Left colon (tissue), 2 donors: ENCODE results near the gene NHEJ1. TPM values are rescaled to one million over a fixed set of nuclear protein-coding genes. Genes with fewer than 3 reads are reported as not detected.
A peak's percentile ranks its signal among the peaks of the same experiment; 100 is the strongest.
"Not testable (repeated sequence)": the region's sequence is repeated elsewhere in the genome, so short reads cannot be mapped to it uniquely, and the experiment has no call there.

ENCODE experiments used
- ATAC-seq: fragments of 200-7000 bp; cut with Tn5 transposase; one replicate; pipeline ENCODE4 v1.9.1; 2020; ENCODE audit warnings: mild to moderate bottlenecking, moderate library complexity
- DNase-seq, 2 donors: peaks; one replicate each; pipeline ENCODE4 v3.0.0-alpha.2; 2020
- intact Hi-C, 2 donors: fragments of 100-400 bp; cut with DNase I in 1 of 2; cut with micrococcal nuclease in 1 of 2; formaldehyde crosslinking; loops; one replicate each; pipeline versions ENCODE4 v1.11.2 to v1.14.0; 2022; cut with DNase I, micrococcal nuclease
- long read RNA-seq: library from polyadenylated mRNA; unstranded; transcript quantifications from one replicate; pipeline ENCODE4 v2.0.0, GENCODE V29; 2021
- total RNA-seq, 2 donors: library from RNA; stranded (reverse); fragmentation: NEBNext Ultra II Directional; extraction: Animal tissue kit (Norgen Biotek cat#: 25700); gene quantifications; one replicate each; pipeline ENCODE4 v1.2.1, GENCODE V29; 2021
- donor health status: DM: no; HTN: no; CAD: no.
- donor health status: DM: yes; HTN: yes; CAD: no.

NHEJ1 gene, protein sequence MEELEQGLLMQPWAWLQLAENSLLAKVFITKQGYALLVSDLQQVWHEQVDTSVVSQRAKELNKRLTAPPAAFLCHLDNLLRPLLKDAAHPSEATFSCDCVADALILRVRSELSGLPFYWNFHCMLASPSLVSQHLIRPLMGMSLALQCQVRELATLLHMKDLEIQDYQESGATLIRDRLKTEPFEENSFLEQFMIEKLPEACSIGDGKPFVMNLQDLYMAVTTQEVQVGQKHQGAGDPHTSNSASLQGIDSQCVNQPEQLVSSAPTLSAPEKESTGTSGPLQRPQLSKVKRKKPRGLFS
- total RNA-seq = 10 to 100 TPM; 45.4 to 56.1 TPM
- long read RNA-seq, transcript NHEJ1-201 (8 exons, 2,094 nt) = major isoform, 32 of 47 reads
- long read RNA-seq, partial matches to known transcripts = 1 of 47 reads
- long read RNA-seq, other reads (novel, unspliced or antisense) = 14 of 47 reads

GRCh38 chr2:219160186-219161017, at the start of gene NHEJ1:
Gene NHEJ1 (minus strand): TSS chr2:219160815. CDS start chr2:219158362, 2,453 bp downstream.
- ATAC-seq = peak; percentile 96
- peak; percentile 98 to 99 for DNase-seq
- intact Hi-C loops = loop anchor here (2.0 to 10.0 kb wide), 2 partner anchors 134 to 138 kb away; no protein-coding TSS in a partner anchor

GRCh38 chr2:219209236-219210195, 48.9 kb upstream of the NHEJ1 start:
- ATAC-seq (no peak), DNase-seq (no peak)
- intact Hi-C loops = no loop called here

GRCh38 chr2:219207884-219208740, 47.5 kb upstream of the NHEJ1 start:
- ATAC-seq (no peak), DNase-seq (no peak)
- intact Hi-C loops = no loop called here

DNA sequence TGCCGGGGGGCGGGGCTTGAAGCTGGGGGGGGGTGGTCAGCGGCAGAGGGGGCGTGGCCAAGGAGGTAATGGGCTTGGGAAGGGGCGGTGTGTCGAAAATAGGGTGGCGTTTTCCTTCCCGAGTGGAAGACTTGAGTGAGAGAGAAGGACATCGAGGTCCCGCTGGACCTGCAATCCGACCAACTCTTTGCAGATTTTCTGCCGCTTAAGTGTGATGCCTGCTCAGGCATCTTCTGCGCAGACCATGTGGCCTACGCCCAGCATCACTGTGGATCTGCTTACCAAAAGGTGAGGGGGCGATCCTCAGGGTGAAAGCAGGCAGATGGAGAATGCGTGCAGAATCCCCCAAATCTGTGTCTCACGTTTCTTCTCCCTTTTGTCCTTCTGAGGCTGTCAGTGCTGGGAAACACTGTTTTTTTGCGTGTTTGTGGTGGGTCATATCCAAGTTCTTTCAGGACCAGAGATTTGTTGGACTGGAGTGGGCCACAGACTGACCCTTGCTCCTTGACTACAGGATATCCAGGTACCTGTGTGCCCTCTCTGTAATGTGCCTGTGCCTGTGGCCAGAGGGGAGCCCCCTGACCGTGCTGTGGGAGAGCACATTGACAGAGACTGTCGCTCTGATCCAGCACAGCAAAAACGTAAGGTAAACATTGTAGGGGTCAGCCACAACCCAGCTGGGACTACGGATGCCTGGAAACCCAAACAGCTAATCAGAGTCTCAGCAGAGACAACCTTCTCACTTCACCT, 46.7 kb upstream of the NHEJ1 start:
- DNase-seq (no peak), ATAC-seq (no peak)
- intact Hi-C loops = no loop called here

GRCh38 chr2:219206328-219207133, 45.9 kb upstream of the NHEJ1 start, which contains the start of gene ZFAND2B:
Gene ZFAND2B (plus strand): TSS chr2:219206782. CDS start chr2:219206988, 206 bp downstream.
- DNase-seq (peak; percentile 94 to 97), ATAC-seq (peak; percentile 95)
- intact Hi-C loops = no loop called here

DNA sequence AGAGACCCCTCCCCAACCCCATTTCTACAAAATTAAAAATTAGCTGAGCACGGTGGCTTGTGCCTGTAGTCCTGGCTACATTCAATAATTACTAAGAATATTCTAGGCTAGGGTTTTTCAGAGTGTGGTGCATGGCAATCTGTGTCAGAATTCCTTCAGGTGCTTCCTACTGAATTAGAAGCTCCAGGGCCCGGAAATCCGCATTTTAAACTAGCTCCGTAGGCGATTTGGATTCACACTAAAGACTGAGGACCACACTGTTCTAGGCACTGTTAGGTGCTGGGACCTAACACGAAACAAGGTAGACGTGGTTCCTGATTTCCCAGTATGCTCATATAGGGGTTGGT, 45.3 kb upstream of the NHEJ1 start:
- ATAC-seq (no peak), DNase-seq (no peak)
- intact Hi-C loops = no loop called here

GRCh38 chr2:219205165-219205538, 44.5 kb upstream of the NHEJ1 start:
- no peak for ATAC-seq
- intact Hi-C loops = no loop called here
- no peak for DNase-seq

GRCh38 chr2:219204425-219205164, 44.0 kb upstream of the NHEJ1 start:
- intact Hi-C loops = no loop called here
- DNase-seq = no peak
- ATAC-seq = no peak

GRCh38 chr2:219201331-219201730, 40.7 kb upstream of the NHEJ1 start:
- intact Hi-C loops = not testable (repeated sequence)

GRCh38 chr2:219200502-219201326, 40.1 kb upstream of the NHEJ1 start:
- DNase-seq, ATAC-seq, intact Hi-C loops: not testable (repeated sequence)

More at GRCh38 chr2:219201331-219201730, 40.7 kb upstream of the NHEJ1 start:
- not testable (repeated sequence) for DNase-seq, ATAC-seq

DNA sequence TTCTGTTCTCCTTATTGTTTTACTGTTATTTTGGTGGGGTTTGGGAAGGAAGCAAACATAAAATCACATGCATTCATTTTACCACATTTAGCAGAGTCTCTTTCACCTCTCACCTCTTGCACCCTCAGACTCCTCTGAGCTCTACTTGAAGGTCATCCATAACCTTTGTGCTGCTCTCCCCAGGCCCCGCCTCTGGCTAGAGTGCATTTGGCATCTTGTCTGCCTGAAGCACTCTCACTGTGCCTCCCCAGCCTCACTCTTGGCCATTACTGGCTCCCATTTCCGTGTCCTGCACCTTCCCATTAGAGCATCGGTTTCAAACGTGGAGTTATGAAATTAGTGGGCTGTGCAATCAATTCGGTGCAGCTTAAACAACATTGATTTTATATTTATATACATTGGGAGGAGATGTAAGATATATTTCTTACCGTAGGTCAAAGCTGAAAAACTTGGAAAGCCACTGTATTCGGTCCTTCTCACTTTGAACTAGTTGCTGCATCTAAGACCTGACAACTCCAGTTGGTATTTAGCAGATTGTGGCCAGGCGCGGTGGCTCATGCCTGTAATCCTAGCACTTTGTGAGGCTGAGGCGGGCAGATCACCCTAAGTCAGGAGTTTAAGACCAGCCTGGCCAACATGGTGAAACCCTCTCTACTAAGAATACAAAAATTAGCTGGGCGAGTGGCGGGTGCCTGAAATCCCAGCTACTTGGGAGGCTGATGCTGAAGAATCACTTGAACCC, 39.0 kb upstream of the NHEJ1 start:
- ATAC-seq (no peak), DNase-seq (no peak)
- intact Hi-C loops = no loop called here

GRCh38 chr2:219198974-219199373, 38.4 kb upstream of the NHEJ1 start:
- no peak for ATAC-seq
- intact Hi-C loops = no loop called here
- DNase-seq = no peak

DNA sequence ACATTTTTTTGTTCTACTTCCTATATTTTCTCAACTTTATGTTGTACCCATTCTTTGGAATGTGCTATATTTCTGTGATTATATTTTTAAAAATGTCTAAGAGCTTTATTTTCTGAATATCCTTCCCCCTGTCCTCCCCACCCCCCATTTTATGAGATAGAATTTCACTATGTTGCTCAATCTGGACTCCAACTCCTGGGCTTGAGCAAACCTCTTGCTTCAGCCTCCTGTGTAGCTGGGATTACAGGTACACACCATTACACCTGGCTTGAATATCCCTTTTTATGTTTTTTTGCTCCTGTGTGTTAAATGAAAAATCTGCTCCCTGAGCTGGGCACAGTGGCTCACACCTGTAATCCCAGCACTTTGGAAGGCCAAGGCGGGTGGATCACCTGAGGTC, 36.8 kb upstream of the NHEJ1 start:
- intact Hi-C loops = no loop called here
- ATAC-seq (no peak), DNase-seq (no peak)

GRCh38 chr2:219186754-219187456, 26.3 kb upstream of the NHEJ1 start:
- DNase-seq (no peak), ATAC-seq (no peak)
- intact Hi-C loops = no loop called here
